KMS-11 (cell line): ENCODE data around the gene FAF1.

Source experiments
- H2AFZ ChIP-seq: fragments of 200-600 bp; sonication (generic); 2 replicates; pipeline ENCODE4 v1.6.1; 2016; ENCODE audit warnings: antibody characterized with exemption, mixed run types, low read depth
- H3K27ac ChIP-seq: fragments of 200-600 bp; sonication (generic); 2 replicates; pipeline ENCODE4 v1.6.1; 2016; ENCODE audit warnings: mild to moderate bottlenecking, mixed run types
- H3K27me3 ChIP-seq: fragments of 200-600 bp; sonication (generic); 2 replicates; pipeline ENCODE4 v1.6.1; 2017; ENCODE audit warnings: mild to moderate bottlenecking, low read depth, mixed run types, moderate library complexity; ENCODE audit not compliant: insufficient read depth
- H3K36me3 ChIP-seq: fragments of 200-600 bp; sonication (generic); 2 replicates; pipeline ENCODE4 v1.6.1; 2017; ENCODE audit warnings: mild to moderate bottlenecking, mixed run types; ENCODE audit not compliant: insufficient read depth
- H3K4me1 ChIP-seq: fragments of 200-600 bp; sonication (generic); 2 replicates; pipeline ENCODE4 v1.6.1; 2016; ENCODE audit warnings: mild to moderate bottlenecking, low read depth, mixed run types; ENCODE audit not compliant: poor library complexity, severe bottlenecking
- H3K4me2 ChIP-seq: fragments of 200-600 bp; sonication (generic); 2 replicates; pipeline ENCODE4 v1.7.0; 2016; ENCODE audit warnings: mild to moderate bottlenecking, mixed run types
- H3K4me3 ChIP-seq: fragments of 200-600 bp; sonication (generic); IDR thresholded peaks from 2 replicates; pipeline ENCODE4 v1.6.1; 2017; ENCODE audit warnings: low read depth, low read length, mixed read lengths; ENCODE audit not compliant: insufficient read depth
- H3K79me2 ChIP-seq: fragments of 200-600 bp; sonication (generic); 2 replicates; pipeline ENCODE4 v1.6.1; 2016; ENCODE audit warnings: low read depth, mixed run types; ENCODE audit not compliant: insufficient read depth
- H3K9ac ChIP-seq: fragments of 200-600 bp; sonication (generic); 2 replicates; pipeline ENCODE4 v1.6.1; 2016; ENCODE audit warnings: mild to moderate bottlenecking, mixed run types
- H4K20me1 ChIP-seq: fragments of 200-600 bp; sonication (generic); 2 replicates; pipeline ENCODE4 v1.6.1; 2016; ENCODE audit warnings: mild to moderate bottlenecking, mixed run types; ENCODE audit not compliant: insufficient read depth
- CTCF ChIP-seq: fragments of 200-600 bp; sonication (generic); conservative IDR thresholded peaks from 2 replicates; pipeline ENCODE4 v1.6.1; 2017; ENCODE audit warnings: low read depth, mild to moderate bottlenecking, antibody characterized with exemption, low read length, moderate library complexity, mixed read lengths

Gene FAF1

GRCh38 chr1:50505427-50505826 lies 454.6 kb downstream of the FAF1 start:
- H3K4me3 ChIP-seq = no peak overlapping the region
- no peak overlapping the region for H3K9ac ChIP-seq
- no peaks in the 10 kb centered on the region for H3K79me2 ChIP-seq
- no peak for TF ChIP-seq CTCF
- H3K27me3 ChIP-seq = no peaks in the 10 kb centered on the region
- no peaks in the 10 kb centered on the region for H3K36me3 ChIP-seq
- no peak overlapping the region for H3K27ac ChIP-seq
- H2AFZ ChIP-seq = no peak overlapping the region
- H3K4me2 ChIP-seq = no peak overlapping the region
- no peaks in the 10 kb centered on the region for H3K4me1 ChIP-seq
- H4K20me1 ChIP-seq = no peaks in the 10 kb centered on the region

DNA sequence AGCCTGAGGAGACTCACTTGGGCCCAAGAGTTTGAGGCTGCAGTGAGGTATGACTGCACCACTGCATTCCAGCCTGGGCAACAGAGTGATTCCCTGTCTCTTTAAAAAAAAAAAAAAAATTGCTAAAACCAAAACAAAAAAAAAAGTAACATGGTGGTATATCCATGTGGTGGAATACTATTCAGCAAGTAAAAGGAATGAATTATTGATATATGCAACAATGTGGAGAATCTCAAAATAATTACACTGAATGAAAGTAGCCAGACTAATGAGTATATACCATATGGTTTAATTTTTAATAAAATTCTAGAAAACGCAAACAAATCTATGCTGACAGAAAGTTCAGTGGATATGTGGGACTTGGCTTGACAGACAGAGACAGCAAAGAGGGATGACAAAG lies 456.6 kb downstream of the FAF1 start:
- TF ChIP-seq CTCF = no peak
- Histone ChIP-seq H3K79me2 (no peaks in the 10 kb centered on the region), H2AFZ (no peak overlapping the region), H3K27me3 (no peaks in the 10 kb centered on the region), H3K4me3 (no peak overlapping the region), H3K4me2 (no peak overlapping the region), H3K27ac (no peak overlapping the region), H4K20me1 (no peaks in the 10 kb centered on the region), H3K4me1 (no peaks in the 10 kb centered on the region), H3K36me3 (no peaks in the 10 kb centered on the region), H3K9ac (no peak overlapping the region)

- H3K4me3 ChIP-seq = no peak overlapping the region
- H2AFZ ChIP-seq = no peak overlapping the region
- TF ChIP-seq CTCF = no peak
- no peaks in the 10 kb centered on the region for H3K4me1 ChIP-seq
- H3K79me2 ChIP-seq = no peaks in the 10 kb centered on the region
- H3K27me3 ChIP-seq = no peaks in the 10 kb centered on the region
- H3K27ac ChIP-seq = no peak overlapping the region
- H4K20me1 ChIP-seq = no peaks in the 10 kb centered on the region
- H3K4me2 ChIP-seq = no peak overlapping the region
- no peak overlapping the region for H3K9ac ChIP-seq
- no peaks in the 10 kb centered on the region for H3K36me3 ChIP-seq
These were observed 457.9 kb downstream of the FAF1 start for GRCh38 chr1:50502147-50502546.

GRCh38 chr1:50497007-50497406 lies 463.1 kb downstream of the FAF1 start:
- Histone ChIP-seq H3K4me2 (no peak overlapping the region), H3K9ac (no peak overlapping the region), H3K79me2 (no peaks in the 10 kb centered on the region), H3K4me3 (no peak overlapping the region), H3K27ac (no peak overlapping the region), H3K36me3 (no peaks in the 10 kb centered on the region), H4K20me1 (no peaks in the 10 kb centered on the region), H3K27me3 (no peaks in the 10 kb centered on the region), H3K4me1 (peaks cover 10% of the 10 kb centered on the region), H2AFZ (no peak overlapping the region)
- TF ChIP-seq CTCF = no peak

- no peaks in the 10 kb centered on the region for H4K20me1 ChIP-seq
- no peak overlapping the region for H3K4me2 ChIP-seq
- H3K4me3 ChIP-seq = no peak overlapping the region
- peaks cover 21% of the 10 kb centered on the region for H3K4me1 ChIP-seq
- no peak overlapping the region for H3K27ac ChIP-seq
- H3K79me2 ChIP-seq = no peaks in the 10 kb centered on the region
- no peak for TF ChIP-seq CTCF
- H3K27me3 ChIP-seq = no peaks in the 10 kb centered on the region
- H2AFZ ChIP-seq = no peak overlapping the region
- H3K9ac ChIP-seq = no peak overlapping the region
- H3K36me3 ChIP-seq = no peaks in the 10 kb centered on the region
These were observed 466.4 kb downstream of the FAF1 start for GRCh38 chr1:50493710-50494109.
